GM23338 (cell line): Measurements from ENCODE around the gene C2CD3. TPM values are rescaled to one million over a fixed set of nuclear protein-coding genes. Genes with fewer than 3 reads are reported as not detected.

ENCODE experiments used
- ATAC-seq: fragments of 200-7000 bp; cut with Tn5 transposase; 3 replicates; pipeline ENCODE4 v1.9.1; 2020
- DNase-seq: peaks from one replicate; pipeline ENCODE4 v3.0.0-alpha.2; 2015; ENCODE audit warnings: low spot score
- H2AFZ ChIP-seq: fragments of 200-600 bp; sonication (generic); 2 replicates; pipeline ENCODE4 v1.8.0; 2016; ENCODE audit warnings: antibody characterized with exemption, mild to moderate bottlenecking, moderate library complexity
- H3F3A ChIP-seq: fragments of 200-600 bp; sonication (generic); replicated peaks from 2 replicates; pipeline ENCODE4 v1.8.0; 2017; ENCODE audit warnings: antibody characterized with exemption, mixed run types, low read depth
- H3K27ac ChIP-seq: fragments of 200-600 bp; sonication (generic); 2 replicates; pipeline ENCODE4 v1.6.1; 2016; ENCODE audit warnings: low read depth
- H3K27me3 ChIP-seq: fragments of 200-600 bp; sonication (generic); 2 replicates; pipeline ENCODE4 v1.8.0; 2016; ENCODE audit warnings: mild to moderate bottlenecking, mixed run types, moderate library complexity; ENCODE audit not compliant: insufficient read depth
- H3K36me3 ChIP-seq: fragments of 200-600 bp; sonication (generic); 2 replicates; pipeline ENCODE4 v1.8.0; 2016; ENCODE audit warnings: mild to moderate bottlenecking; ENCODE audit not compliant: insufficient read depth
- H3K4me1 ChIP-seq: fragments of 200-600 bp; sonication (generic); 2 replicates; pipeline ENCODE4 v1.8.0; 2016; ENCODE audit warnings: mild to moderate bottlenecking, moderate library complexity; ENCODE audit not compliant: insufficient read depth
- H3K4me2 ChIP-seq: fragments of 200-600 bp; sonication (generic); 2 replicates; pipeline ENCODE4 v1.7.1; 2017; ENCODE audit warnings: mixed run types
- H3K4me3 ChIP-seq: fragments of 200-600 bp; sonication (generic); 2 replicates; pipeline ENCODE4 v1.6.1; 2016; ENCODE audit warnings: mixed run types
- H3K79me2 ChIP-seq: fragments of 200-600 bp; sonication (generic); replicated peaks from 2 replicates; pipeline ENCODE4 v1.8.0; 2017; ENCODE audit warnings: mild to moderate bottlenecking; ENCODE audit not compliant: insufficient read depth
- H3K9me2 ChIP-seq: fragments of 200-600 bp; sonication (generic); 2 replicates; pipeline ENCODE4 v1.8.0; 2017; ENCODE audit not compliant: insufficient read depth
- H4K20me1 ChIP-seq: fragments of 200-600 bp; sonication (generic); replicated peaks from 2 replicates; pipeline ENCODE4 v1.8.0; 2017; ENCODE audit warnings: mild to moderate bottlenecking; ENCODE audit not compliant: insufficient read depth
- H3K27ac Mint-ChIP-seq: 2 replicates; pipeline ENCODE4 v1.8.0; 2020; ENCODE audit warnings: inconsistent platforms, mild to moderate bottlenecking, moderate library complexity, mixed read lengths
- H3K27me3 Mint-ChIP-seq: 3 replicates; pipeline ENCODE4 v1.8.0; 2022; ENCODE audit warnings: low read depth, mild to moderate bottlenecking, moderate library complexity, mixed read lengths, inconsistent platforms; ENCODE audit not compliant: insufficient read depth, poor library complexity
- H3K36me3 Mint-ChIP-seq: 3 replicates; pipeline ENCODE4 v1.8.0; 2021; ENCODE audit warnings: low read depth, mild to moderate bottlenecking, inconsistent platforms, moderate library complexity, mixed read lengths
- H3K4me1 Mint-ChIP-seq: 3 replicates; pipeline ENCODE4 v1.8.0; 2020; ENCODE audit warnings: mild to moderate bottlenecking, inconsistent platforms, mixed read lengths
- H3K4me3 Mint-ChIP-seq: 3 replicates; pipeline ENCODE4 v1.8.0; 2021; ENCODE audit warnings: moderate library complexity, mild to moderate bottlenecking, inconsistent platforms, mixed read lengths
- H3K9me3 Mint-ChIP-seq: 3 replicates; pipeline ENCODE4 v1.8.0; 2020; ENCODE audit warnings: moderate library complexity, mild to moderate bottlenecking, inconsistent platforms, mixed read lengths
- CREB1 ChIP-seq: fragments of 250-450 bp; sonication (Bioruptor Pico); IDR thresholded peaks from 2 replicates; pipeline ENCODE4 v1.5.0; 2020; ENCODE audit warnings: low read depth, mild to moderate bottlenecking, moderate library complexity
- EZH2phosphoT487 ChIP-seq: fragments of 200-600 bp; sonication (generic); IDR thresholded peaks from one replicate; pipeline ENCODE4 v1.8.1; 2018; ENCODE audit warnings: antibody characterized with exemption; ENCODE audit not compliant: unreplicated experiment
- NANOG ChIP-seq: IDR thresholded peaks from 2 replicates; pipeline ENCODE4 v1.6.1; 2016; ENCODE audit warnings: antibody characterized with exemption, borderline replicate concordance
- POLR2AphosphoS5 ChIP-seq: IDR thresholded peaks from 2 replicates; pipeline ENCODE4 v1.6.1; 2016; ENCODE audit warnings: antibody characterized with exemption, low read depth
- STAT1 ChIP-seq: IDR thresholded peaks from one replicate; pipeline ENCODE4 v1.6.1; 2016; ENCODE audit warnings: antibody characterized with exemption; ENCODE audit not compliant: unreplicated experiment
- ZNF331 ChIP-seq: fragments of 250-450 bp; sonication (Bioruptor Pico); IDR thresholded peaks from 2 replicates; pipeline ENCODE4 v1.5.0; 2020; ENCODE audit warnings: low read depth, mild to moderate bottlenecking, moderate library complexity
- ZNF462 ChIP-seq: fragments of 250-450 bp; sonication (Bioruptor Pico); IDR thresholded peaks from 2 replicates; pipeline ENCODE4 v1.5.0; 2020; ENCODE audit warnings: mild to moderate bottlenecking, moderate library complexity
- polyA plus RNA-seq: library from polyadenylated mRNA; unstranded; fragments of >200 nt; fragmentation: Nextera tagmentation; extraction: Ambion mirVana; gene quantifications from 2 replicates; pipeline ENCODE4 v1.2.1, GENCODE V29; 2016
- total RNA-seq: library from RNA; depleted of rRNA; stranded (reverse); fragments of >200 nt; shearing (Covaris generic); gene quantifications from 2 replicates; pipeline ENCODE4 v1.2.3, GENCODE V29; 2014
- TF ChIP-seq, protein P1 (sequence below), 2 experiments: fragments of 200-600 bp in 1 of 2; sonication (generic) in 1 of 2; conservative IDR thresholded peaks; 2 replicates each; pipeline versions ENCODE4 v1.5.1 to v1.6.1; 2016 to 2017; ENCODE audit warnings: antibody characterized with exemption in 2 of 2, low read depth in 2 of 2, mild to moderate bottlenecking in 2 of 2, moderate library complexity in 1 of 2
- TF ChIP-seq, protein P2 (sequence below): IDR thresholded peaks from 2 replicates; pipeline ENCODE4 v1.6.1; 2016; ENCODE audit warnings: antibody characterized with exemption

The C2CD3 gene
- total and polyA plus RNA-seq, 2 experiments from 2014 or later, result 15.5 to 29.5 TPM

GRCh38 chr11:73999581-74000306 lies 171.1 kb downstream of the C2CD3 start:
- ATAC-seq (no peak), DNase-seq (no peak)
- H3K36me3 Mint-ChIP-seq, result no peaks in the 10 kb centered on the region; the same call in 2 of the 3 replicates
- no peak overlapping the region for H3K4me3 Mint-ChIP-seq
- H3K27ac Mint-ChIP-seq, result no peak overlapping the region
- peaks cover 4% of the 10 kb centered on the region for H3K27me3 Mint-ChIP-seq
- no peaks in the 10 kb centered on the region for H3K9me2 ChIP-seq
- no peaks in the 10 kb centered on the region for H3K79me2 ChIP-seq
- no peaks in the 10 kb centered on the region for H3F3A ChIP-seq
- TF ChIP-seq EZH2phosphoT487 (no peak), NANOG (no peak), STAT1 (no peak), ZNF462 (CRISPR knock-in tag) (no peak), ZNF331 (CRISPR knock-in tag) (no peak), POLR2AphosphoS5 (no peak), CREB1 (CRISPR knock-in tag) (no peak)
- TF ChIP-seq, protein P1, sequence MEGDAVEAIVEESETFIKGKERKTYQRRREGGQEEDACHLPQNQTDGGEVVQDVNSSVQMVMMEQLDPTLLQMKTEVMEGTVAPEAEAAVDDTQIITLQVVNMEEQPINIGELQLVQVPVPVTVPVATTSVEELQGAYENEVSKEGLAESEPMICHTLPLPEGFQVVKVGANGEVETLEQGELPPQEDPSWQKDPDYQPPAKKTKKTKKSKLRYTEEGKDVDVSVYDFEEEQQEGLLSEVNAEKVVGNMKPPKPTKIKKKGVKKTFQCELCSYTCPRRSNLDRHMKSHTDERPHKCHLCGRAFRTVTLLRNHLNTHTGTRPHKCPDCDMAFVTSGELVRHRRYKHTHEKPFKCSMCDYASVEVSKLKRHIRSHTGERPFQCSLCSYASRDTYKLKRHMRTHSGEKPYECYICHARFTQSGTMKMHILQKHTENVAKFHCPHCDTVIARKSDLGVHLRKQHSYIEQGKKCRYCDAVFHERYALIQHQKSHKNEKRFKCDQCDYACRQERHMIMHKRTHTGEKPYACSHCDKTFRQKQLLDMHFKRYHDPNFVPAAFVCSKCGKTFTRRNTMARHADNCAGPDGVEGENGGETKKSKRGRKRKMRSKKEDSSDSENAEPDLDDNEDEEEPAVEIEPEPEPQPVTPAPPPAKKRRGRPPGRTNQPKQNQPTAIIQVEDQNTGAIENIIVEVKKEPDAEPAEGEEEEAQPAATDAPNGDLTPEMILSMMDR (conservative IDR thresholded peaks at IDR 0.05; ENCODE audit: low read depth in 2 of 2), result no peak
- TF ChIP-seq, protein P2, sequence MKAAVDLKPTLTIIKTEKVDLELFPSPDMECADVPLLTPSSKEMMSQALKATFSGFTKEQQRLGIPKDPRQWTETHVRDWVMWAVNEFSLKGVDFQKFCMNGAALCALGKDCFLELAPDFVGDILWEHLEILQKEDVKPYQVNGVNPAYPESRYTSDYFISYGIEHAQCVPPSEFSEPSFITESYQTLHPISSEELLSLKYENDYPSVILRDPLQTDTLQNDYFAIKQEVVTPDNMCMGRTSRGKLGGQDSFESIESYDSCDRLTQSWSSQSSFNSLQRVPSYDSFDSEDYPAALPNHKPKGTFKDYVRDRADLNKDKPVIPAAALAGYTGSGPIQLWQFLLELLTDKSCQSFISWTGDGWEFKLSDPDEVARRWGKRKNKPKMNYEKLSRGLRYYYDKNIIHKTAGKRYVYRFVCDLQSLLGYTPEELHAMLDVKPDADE, result no peak
- no peak overlapping the region for H2AFZ ChIP-seq
- no peak overlapping the region for H3K4me2 ChIP-seq
- no peaks in the 10 kb centered on the region for H4K20me1 ChIP-seq
- no peaks in the 10 kb centered on the region for H3K27me3 ChIP-seq
- H3K27ac ChIP-seq, result no peak overlapping the region
- H3K4me3 ChIP-seq, result no peak overlapping the region
- no peaks in the 10 kb centered on the region for H3K9me3 Mint-ChIP-seq
- no peaks in the 10 kb centered on the region for H3K36me3 ChIP-seq
- H3K4me1 ChIP-seq, result no peaks in the 10 kb centered on the region; the same call in 1 of the 2 replicates
- peaks cover 13% of the 10 kb centered on the region; the same call in 2 of the 3 replicates for H3K4me1 Mint-ChIP-seq
